GM21717 (cell line): ENCODE results near the gene ADM2.

ENCODE experiments used
- ATAC-seq: cut with Tn5 transposase; IDR thresholded peaks from one replicate; pipeline ENCODE4 v1.9.1; 2021; ENCODE audit warnings: mild to moderate bottlenecking, moderate library complexity; ENCODE audit not compliant: unreplicated experiment

ADM2 gene

DNA sequence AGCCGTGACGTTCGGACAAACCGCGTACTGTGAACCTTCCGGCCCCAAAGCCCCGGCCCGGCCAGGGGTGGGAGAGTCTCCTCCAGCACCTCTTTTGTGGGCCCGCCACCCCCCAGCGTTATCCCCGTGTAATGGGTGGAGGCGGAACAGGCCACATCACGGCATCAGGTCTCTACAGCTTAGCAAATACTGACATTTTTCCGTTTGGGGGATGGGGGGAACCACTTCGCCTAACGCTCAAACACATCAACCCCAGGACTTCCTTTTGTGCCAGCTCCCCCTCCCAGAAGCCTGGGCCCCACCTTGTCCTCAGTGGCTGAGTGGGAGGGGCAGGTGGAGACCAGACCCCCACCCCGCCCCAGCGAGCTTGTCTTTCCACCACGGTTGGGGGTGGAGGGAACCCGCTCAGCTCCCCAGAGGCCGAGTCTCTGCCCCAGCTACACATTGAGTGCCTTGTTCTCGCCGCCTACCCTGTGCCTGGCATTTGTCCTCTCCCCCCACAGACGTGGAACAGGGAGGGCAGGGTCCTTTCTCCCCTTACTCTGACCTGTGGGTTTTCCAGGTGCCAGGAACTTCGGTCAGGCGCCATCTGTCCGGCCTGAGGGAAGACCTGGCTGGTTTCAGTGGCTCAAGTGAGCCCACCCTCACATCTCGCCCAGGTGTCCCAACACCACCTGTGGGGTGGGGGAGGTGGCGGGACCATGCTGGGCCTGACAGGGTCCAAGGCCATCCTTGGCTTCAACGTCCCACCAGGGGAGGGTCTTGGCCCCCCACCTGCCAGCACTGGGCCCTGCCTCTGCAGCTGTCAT is 36.1 kb upstream of the ADM2 start:
- ATAC-seq, result no peak

DNA sequence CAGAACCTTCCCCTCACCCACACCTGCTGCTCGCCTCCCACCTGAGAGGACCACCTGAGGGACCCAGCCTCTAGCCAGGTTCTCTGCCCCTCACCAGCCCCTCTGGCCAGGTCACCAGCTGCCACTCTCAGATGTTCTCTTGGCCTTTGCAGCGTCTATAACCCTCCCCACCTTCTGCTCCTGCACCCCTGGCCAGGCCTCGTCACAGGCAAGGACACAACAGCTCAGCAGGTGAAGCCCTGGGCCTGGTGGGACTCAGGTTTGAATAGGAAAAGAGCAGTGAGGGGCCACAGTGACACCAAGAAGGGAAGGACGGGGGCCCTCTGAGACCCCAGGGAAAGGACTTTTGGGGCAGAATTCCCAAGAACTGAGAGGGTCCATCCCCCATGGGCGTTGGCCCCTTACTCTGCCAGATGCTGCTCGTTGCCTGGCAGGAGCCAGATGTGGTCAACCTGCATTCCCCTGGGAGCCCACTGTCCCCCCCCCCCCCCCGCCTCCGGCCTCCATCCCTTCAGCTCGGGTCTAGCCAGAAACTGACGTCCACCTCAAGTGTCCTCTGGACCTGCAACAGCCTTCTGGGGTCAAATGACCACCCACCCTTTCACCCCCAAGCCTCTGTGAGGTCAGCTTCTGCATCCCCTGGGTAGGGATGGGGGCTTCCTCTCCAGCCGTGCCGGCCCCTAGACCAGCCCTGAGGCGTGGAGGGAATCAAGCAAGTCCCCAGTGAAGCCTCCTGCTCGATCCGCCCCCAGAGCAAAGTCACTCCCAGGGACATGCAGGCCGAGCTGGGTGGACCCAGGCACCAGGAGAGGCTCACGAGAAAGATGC is 35.2 kb upstream of the ADM2 start:
- no peak for ATAC-seq

GRCh38 chr22:50446708-50447575 is 34.4 kb upstream of the ADM2 start:
- no peak for ATAC-seq

DNA sequence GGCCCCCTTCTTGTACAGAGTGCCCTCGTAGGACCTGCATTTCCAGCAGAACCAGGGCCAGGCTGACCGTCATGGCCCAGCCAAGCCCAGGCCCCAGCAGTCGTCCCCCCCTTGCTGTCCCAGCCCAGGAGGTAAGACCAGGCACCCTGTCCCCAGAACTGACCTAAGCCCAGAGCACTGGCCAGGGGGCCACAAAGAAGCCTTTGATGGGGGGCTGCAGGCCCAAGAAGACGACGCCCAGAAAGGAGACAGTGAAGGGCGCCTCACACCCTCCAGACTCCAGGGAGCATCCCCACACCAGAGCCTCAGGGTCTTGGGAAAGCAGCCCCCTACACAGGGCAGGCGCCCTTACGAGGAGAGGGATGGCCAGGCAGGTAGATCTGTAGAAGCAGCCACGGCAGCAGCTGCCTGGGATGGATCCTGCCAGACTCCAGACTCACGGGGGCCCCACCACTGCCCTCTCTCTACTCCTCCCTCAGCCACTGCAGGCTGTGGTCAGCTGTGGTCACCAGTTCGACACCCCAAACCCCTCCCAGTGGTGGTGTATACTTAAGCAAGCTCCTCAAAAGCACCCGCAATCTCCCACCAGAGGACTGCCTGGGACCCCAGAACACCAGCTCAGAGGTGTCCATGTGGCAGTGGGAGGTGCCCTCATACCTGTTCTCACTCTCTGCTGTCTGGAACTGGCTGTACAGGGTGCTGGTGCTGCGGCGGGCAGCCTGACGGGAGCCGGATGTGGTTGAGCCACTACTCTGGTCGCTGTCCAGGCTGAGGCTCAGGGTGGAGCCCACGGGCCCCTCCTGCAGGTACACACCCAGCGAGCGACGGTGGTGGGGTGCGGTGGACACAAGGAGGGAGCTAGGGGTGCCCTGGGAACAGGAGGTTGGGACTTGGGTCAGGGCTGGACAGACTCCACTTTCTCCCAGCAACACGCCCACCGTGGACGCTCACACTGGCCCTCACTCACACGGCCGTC is 33.5 kb upstream of the ADM2 start:
- ATAC-seq, result no peak

- no peak for ATAC-seq
Observed at GRCh38 chr22:50452649-50453048, 28.7 kb upstream of the ADM2 start.

DNA sequence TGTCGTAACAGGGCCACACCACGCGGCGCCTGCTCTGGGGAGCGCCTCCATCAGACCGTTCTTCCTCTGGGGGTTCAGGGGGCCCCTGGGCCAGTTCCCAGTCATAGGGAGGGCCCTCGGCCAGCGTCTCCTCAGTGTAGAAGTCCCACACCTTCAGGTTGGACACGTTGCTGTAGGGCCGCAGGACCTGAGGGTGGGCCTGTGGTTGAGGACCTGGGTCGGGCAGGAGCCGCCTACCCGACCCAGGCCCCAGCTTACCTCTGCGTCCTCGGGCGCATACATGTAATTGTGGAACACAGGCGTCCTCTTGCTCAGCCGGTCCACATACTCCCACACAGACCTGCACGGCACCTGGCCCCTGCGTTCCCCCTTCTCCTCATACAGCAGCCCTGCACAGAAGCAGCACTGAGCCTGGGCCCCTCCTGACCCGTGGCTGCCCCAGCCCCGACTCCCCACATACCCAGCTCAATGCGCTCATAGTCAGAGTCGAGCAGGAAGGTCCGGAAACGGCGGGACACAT is 26.7 kb upstream of the ADM2 start:
- ATAC-seq, result no peak

- no peak for ATAC-seq
Observed at GRCh38 chr22:50455201-50455600, 26.1 kb upstream of the ADM2 start.

DNA sequence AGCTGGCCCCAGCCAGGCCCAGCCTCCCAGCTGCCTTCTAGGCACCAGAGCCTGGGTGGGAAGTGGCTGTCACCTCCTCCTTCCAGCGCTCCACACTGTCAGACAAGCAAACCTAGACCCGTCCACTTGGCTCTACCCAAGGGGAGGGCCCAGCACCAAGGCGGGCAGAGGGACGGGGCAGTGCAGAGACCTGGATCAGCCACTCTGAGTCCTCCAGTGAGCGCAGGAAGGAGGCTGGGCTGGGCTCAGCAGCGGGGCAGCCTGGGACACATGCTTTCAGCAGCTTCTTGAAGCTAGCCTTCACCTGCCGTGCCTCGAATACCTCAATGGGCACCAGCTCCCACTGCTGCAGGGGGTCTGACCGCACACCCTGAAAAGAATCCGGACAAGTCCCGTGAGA is 25.3 kb upstream of the ADM2 start:
- ATAC-seq, result no peak

GRCh38 chr22:50456466-50457234 is 24.7 kb upstream of the ADM2 start:
- ATAC-seq, result no peak

- no peak for ATAC-seq
Observed at GRCh38 chr22:50459016-50459415, 22.3 kb upstream of the ADM2 start.

DNA sequence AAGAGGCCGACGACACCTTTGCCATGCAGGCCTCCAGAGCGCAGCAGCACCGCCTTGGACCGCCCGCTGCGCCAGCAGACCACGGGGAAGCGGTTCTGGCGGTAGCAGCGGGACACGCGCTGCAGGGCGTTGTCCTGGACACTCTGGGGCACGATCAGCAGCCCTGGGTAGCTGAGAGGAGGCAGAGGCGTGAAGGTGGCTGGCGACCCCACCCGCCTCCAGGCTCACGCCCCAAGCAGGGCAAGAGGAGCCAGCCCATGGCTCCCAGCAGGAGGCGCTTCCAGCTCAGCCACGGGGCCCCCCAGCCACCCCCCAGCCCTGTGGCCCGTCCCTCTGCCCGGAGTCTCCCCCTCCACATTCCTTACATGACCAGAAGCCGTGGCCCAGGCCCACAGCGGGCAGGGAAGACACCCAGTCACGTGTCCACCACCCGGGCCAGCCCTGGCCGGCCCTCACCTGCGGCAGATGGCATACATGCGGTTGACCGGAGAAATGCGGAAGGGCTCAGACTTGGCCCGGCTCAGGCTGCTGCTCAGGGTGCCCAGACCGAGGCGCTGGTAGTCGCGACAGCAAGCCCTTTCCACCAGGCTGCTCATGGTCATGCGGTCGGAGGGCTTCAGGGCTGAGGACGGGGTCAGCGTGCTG is 21.7 kb upstream of the ADM2 start:
- no peak for ATAC-seq

DNA sequence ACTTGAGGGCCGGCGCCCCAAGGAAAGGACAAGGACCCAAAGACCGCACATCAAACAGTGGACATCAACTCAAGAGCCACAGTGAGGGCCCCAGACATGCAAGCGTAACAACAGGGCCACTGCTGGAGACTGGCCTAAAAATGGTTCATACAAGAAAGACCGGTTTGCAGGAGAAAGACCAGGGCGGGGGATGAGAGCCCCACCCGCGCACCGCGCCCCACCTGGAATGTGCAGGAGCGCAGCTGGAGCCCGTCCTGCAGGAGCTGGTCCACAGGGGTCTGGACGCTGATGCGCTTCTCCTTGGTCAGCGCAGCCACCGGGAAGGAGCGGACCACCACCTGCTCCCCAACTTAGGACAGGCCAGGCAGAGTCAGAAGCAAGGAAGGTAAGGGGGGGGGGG is 20.4 kb upstream of the ADM2 start:
- no peak for ATAC-seq

DNA sequence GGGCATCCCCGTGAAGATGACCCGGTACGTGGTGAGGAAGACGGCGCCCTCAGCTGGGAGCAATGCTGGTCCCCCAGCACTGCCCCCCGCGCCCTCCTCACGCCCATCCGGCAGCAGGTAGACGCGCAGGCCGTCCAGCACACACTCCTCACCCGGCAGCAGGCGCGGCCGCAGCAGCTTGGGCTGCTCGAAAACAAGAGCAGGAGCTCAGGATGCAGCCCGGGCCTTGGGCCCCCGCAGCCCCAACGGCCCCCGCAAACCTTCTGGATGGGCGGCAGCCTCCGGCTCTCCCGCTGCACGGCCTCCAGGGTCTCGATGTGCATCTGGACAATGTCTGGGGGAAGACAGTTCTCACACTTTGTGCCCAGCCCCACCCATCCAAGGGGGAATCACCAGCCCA is 19.8 kb upstream of the ADM2 start:
- ATAC-seq, result no peak

DNA sequence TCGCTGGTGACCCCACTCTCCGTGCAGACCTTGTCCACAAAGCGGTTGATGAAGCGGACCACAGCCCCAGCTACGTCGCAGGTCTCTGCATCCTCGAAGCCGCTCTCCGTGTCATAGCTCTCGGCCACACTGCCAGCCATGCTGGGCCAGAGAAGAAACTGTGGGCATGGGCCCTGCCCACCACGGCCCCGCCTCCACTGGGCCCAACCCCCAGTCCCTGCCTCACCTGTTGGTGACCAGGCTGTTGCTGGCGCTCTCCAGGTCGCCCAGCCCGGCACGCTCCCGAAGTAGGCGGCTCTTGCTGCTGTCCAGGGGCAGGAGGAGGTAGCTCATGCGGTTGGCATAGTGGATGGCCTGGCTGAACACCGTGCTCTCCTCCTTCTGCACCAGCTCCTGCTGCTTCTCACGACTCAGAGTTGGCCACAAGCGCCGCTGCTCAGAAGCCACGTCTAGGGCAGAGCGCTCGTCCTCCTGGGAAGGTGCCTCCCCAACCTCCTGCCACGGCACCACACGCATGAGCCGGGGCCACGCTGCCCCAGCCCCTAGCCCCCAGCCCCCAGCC is 19.3 kb upstream of the ADM2 start:
- no peak for ATAC-seq

- no peak for ATAC-seq
Observed at GRCh38 chr22:50463188-50463900, 18.0 kb upstream of the ADM2 start.

DNA sequence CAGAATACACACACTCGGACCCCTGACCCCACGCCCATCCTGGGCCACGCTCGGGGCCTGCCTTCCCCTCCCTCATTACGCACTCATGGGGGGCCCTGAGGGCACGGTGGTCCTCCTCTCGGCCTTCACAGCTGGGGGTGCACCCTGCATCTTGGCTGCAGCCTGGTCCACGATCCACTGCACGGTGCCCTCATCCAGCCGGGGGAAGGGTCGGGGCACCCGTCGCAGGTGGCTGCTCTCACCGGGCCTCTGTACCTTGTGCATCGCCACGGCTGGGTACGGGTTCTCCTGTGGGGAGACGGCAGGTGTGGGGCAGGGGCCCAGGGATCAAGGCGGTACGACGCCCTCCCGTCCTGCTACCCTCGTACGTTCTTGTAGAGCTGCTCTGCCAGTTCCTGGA is 16.9 kb upstream of the ADM2 start:
- ATAC-seq, result no peak

DNA sequence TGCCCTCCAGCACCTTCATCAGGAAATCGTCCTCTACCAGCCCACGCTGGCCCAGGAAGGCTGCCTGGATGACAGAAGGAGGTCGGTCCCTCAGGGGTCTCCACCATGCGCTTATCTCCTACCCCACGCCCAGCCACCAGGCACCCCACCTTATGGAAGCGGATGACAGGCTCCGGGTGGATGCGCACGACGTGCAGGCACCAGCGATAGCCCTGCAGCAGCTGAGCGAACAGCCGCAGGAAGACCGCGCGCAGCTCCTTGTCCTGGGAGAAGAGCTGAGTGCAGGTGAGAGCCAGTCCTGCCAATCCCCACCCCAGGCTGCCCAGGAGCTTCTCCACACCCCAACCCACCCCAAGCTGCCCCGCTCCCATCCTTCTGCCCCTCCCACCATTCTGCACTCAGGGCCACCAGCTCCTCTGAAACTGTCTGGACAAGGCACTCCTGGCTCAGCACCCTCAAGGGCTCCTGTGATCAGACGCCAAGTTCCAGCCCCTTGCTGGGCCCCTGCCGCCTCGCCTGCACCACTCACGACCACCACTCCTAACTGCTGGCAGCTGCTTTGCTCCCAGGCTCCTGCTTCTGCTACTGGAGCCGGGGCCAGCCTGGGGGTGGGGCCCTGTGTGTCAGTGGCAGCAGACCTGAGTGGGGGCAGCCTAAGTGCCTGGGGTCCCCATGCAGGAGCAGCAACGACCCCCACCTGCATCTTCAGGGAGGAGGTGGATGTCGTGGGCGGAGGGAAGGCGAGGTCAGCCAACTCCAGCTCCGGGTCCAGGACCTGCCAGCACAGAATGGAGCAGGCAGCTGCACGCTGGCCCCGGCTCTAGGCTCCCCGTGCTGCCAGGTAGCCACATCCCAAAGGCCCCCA is 16.0 kb upstream of the ADM2 start:
- no peak for ATAC-seq
